MM.1S (cell line): ENCODE data around the gene BNIP3.

Experiments used
- DNase-seq: peaks from one replicate; pipeline ENCODE4 v3.0.0-alpha.2; 2015
- H2AFZ ChIP-seq: fragments of 300-600 bp; sonication (generic); 2 replicates; pipeline ENCODE4 v1.6.0; 2016; ENCODE audit warnings: antibody characterized with exemption, low read length
- H3F3A ChIP-seq: fragments of 300-600 bp; sonication (generic); 2 replicates; pipeline ENCODE4 v1.6.1; 2016; ENCODE audit warnings: mild to moderate bottlenecking, antibody characterized with exemption, low read length, moderate library complexity, mixed read lengths; ENCODE audit not compliant: insufficient read depth
- H3K27ac ChIP-seq: fragments of 300-600 bp; sonication (generic); 2 replicates; pipeline ENCODE4 v1.5.1; 2016; ENCODE audit warnings: mild to moderate bottlenecking, low read length
- H3K27me3 ChIP-seq: fragments of 300-600 bp; sonication (generic); replicated peaks from 2 replicates; pipeline ENCODE4 v1.6.0; 2016; ENCODE audit warnings: low read length; ENCODE audit not compliant: insufficient read depth
- H3K36me3 ChIP-seq: fragments of 300-600 bp; sonication (generic); replicated peaks from 2 replicates; pipeline ENCODE4 v1.6.1; 2016; ENCODE audit warnings: mild to moderate bottlenecking, low read length, mixed read lengths; ENCODE audit not compliant: insufficient read depth
- H3K4me1 ChIP-seq: fragments of 300-600 bp; sonication (generic); 2 replicates; pipeline ENCODE4 v1.6.1; 2016; ENCODE audit warnings: low read length, mixed read lengths
- H3K4me2 ChIP-seq: fragments of 300-600 bp; sonication (generic); 2 replicates; pipeline ENCODE4 v1.6.0; 2016; ENCODE audit warnings: low read depth, low read length
- H3K4me3 ChIP-seq: fragments of 300-600 bp; sonication (generic); 2 replicates; pipeline ENCODE4 v1.5.1; 2016; ENCODE audit warnings: low read length, mixed read lengths
- H3K79me2 ChIP-seq: fragments of 300-600 bp; sonication (generic); 2 replicates; pipeline ENCODE4 v1.6.1; 2016; ENCODE audit warnings: mixed run types, low read length, mixed read lengths
- H3K9ac ChIP-seq: fragments of 300-600 bp; sonication (generic); 2 replicates; pipeline ENCODE4 v1.6.1; 2016; ENCODE audit warnings: low read length, mixed read lengths
- H3K9me2 ChIP-seq: fragments of 300-600 bp; sonication (generic); replicated peaks from 2 replicates; pipeline ENCODE4 v1.6.1; 2016; ENCODE audit warnings: mild to moderate bottlenecking, low read length, mixed read lengths; ENCODE audit not compliant: insufficient read depth
- H3K9me3 ChIP-seq: fragments of 300-600 bp; sonication (generic); replicated peaks from 2 replicates; pipeline ENCODE4 v1.6.1; 2016; ENCODE audit warnings: mild to moderate bottlenecking, low read length, mixed read lengths; ENCODE audit not compliant: insufficient read depth
- H4K20me1 ChIP-seq: fragments of 300-600 bp; sonication (generic); 2 replicates; pipeline ENCODE4 v1.6.1; 2016; ENCODE audit warnings: mild to moderate bottlenecking, low read length, moderate library complexity, mixed read lengths; ENCODE audit not compliant: insufficient read depth
- EZH2 ChIP-seq: fragments of 300-600 bp; sonication (generic); optimal IDR thresholded peaks from 2 replicates; pipeline ENCODE3; 2017; ENCODE audit warnings: low read depth, mild to moderate bottlenecking, antibody characterized with exemption, low read length, mixed read lengths
- EZH2phosphoT487 ChIP-seq: fragments of 300-600 bp; sonication (generic); IDR thresholded peaks from 2 replicates; pipeline ENCODE4 v1.6.1; 2018; ENCODE audit warnings: antibody characterized with exemption, low read length
- TF ChIP-seq, protein P1 (sequence below): fragments of 300-600 bp; sonication (generic); IDR thresholded peaks from 2 replicates; pipeline ENCODE4 v1.5.1; 2016; ENCODE audit warnings: antibody characterized with exemption, low read length, mixed read lengths

Gene BNIP3

DNA sequence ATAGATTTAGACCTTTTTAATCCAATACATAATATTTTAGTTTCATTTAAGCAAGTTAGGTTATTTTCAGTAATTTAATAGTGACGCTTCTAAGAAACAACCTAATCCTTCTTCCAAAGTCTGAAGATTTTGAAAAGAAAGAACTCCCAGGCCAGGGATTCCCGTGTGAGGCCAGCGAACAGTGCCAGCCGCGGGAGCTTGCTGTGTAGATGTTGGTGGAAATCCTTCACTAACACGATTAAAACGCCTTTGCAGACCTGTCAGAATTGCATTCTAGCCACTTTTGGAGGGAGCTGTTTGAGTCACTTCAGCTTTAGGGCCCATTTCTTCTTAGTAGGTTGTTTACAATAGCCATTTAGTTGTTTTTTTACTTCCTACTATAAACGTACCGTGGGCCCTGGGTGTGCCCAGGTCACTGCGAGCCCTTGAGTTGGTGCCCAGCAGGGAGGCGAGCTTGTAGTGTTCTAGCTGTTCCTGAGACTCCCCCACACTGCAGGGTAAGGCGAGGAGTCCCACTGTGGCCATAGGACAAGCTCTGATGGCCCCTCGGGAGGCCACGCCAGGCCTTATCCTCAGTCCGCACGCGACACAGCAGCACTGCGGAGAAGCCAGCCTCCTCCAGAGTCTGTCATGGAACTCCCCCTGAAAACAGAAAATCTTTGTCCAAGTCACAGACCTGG, 48.6 kb downstream of the BNIP3 start:
- DNase-seq, result no peak
- H3K79me2 ChIP-seq, result peaks cover 83% of the 10 kb centered on the region
- TF ChIP-seq, protein P1, sequence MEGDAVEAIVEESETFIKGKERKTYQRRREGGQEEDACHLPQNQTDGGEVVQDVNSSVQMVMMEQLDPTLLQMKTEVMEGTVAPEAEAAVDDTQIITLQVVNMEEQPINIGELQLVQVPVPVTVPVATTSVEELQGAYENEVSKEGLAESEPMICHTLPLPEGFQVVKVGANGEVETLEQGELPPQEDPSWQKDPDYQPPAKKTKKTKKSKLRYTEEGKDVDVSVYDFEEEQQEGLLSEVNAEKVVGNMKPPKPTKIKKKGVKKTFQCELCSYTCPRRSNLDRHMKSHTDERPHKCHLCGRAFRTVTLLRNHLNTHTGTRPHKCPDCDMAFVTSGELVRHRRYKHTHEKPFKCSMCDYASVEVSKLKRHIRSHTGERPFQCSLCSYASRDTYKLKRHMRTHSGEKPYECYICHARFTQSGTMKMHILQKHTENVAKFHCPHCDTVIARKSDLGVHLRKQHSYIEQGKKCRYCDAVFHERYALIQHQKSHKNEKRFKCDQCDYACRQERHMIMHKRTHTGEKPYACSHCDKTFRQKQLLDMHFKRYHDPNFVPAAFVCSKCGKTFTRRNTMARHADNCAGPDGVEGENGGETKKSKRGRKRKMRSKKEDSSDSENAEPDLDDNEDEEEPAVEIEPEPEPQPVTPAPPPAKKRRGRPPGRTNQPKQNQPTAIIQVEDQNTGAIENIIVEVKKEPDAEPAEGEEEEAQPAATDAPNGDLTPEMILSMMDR, result no peak

DNA sequence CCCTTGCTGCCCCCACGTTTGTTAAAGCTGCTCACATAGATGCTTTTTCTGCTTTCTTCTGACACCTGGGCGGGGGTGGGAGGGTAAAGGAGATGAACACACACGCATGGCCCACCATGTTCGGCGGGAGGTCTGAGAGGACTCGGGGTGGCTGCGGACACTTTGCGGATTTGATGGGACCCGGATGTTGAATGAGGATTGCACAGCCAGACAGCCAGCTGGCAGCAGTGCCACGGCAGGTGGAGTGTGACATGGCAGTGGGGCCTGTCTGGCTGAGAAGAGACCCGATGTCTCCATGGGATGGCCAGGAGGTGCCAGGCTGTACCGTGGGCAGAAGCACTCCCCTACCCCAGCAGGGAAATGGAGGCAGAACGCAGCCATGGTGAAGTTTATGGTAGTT, 49.7 kb downstream of the BNIP3 start:
- Histone ChIP-seq H3F3A (no peaks in the 10 kb centered on the region), H3K4me2 (no peak overlapping the region), H3K9me2 (no peaks in the 10 kb centered on the region), H3K4me1 (no peaks in the 10 kb centered on the region), H3K4me3 (no peak overlapping the region), H3K27ac (no peak overlapping the region), H3K79me2 (peaks cover 90% of the 10 kb centered on the region), H3K27me3 (no peaks in the 10 kb centered on the region), H3K9me3 (no peaks in the 10 kb centered on the region), H2AFZ (no peak overlapping the region), H4K20me1 (no peaks in the 10 kb centered on the region), H3K36me3 (peaks cover 9% of the 10 kb centered on the region), H3K9ac (no peak overlapping the region)
- no peak for DNase-seq
- TF ChIP-seq, protein P1, result no peak
- TF ChIP-seq EZH2 (no peak), EZH2phosphoT487 (no peak)

More for the DNA sequence above, 48.6 kb downstream of the BNIP3 start:
- H3K9me2 ChIP-seq, result no peaks in the 10 kb centered on the region
- H3K27ac ChIP-seq, result no peak overlapping the region
- peaks cover 9% of the 10 kb centered on the region for H3K36me3 ChIP-seq
- H3K4me1 ChIP-seq, result no peaks in the 10 kb centered on the region
- no peak overlapping the region for H3K4me3 ChIP-seq
- no peak overlapping the region for H3K4me2 ChIP-seq
- H3K27me3 ChIP-seq, result no peaks in the 10 kb centered on the region
- no peaks in the 10 kb centered on the region for H4K20me1 ChIP-seq
- no peak overlapping the region for H2AFZ ChIP-seq
- no peak overlapping the region for H3K9ac ChIP-seq
- H3K9me3 ChIP-seq, result no peaks in the 10 kb centered on the region
- no peaks in the 10 kb centered on the region for H3F3A ChIP-seq

DNA sequence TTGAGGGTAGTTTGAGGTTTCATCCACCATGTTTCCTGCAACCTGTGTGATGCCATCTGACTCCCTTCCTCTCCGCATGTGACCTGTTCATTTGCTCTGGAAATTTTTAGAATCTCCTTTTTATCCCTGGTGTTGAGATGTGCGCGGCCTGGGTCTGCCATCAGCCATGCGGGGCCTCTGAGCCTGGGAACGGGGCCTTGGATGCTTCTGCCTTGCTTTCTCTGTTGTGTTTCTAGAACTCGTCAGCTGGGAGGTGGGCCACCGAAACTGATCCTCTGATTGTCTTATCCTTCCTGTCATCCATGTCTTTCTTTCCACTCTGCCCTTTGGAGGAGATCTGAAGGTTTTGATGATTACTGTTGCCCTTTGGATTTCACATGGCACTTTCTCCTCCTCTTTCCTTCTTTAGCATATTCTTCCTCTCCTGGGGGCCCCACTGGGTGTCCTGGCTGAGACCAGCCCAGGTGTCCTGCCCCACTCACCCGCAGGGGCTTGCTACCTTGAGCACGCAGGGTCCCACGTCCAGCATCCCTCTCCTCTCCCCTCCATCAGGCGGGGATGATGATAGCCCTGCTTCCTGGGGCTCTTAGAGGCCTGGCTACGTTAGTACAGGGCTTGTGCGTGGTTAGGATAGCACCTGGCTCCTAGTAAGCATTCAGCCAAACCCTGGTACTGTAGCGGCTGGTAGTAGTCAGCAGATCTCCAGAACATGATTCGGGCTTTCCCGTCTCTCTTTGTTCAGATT, 51.0 kb downstream of the BNIP3 start:
- Histone ChIP-seq H3K27me3 (no peaks in the 10 kb centered on the region), H3K36me3 (peaks cover 5% of the 10 kb centered on the region; the same call in 1 of the 2 replicates), H3F3A (no peaks in the 10 kb centered on the region), H4K20me1 (no peaks in the 10 kb centered on the region), H3K9ac (no peak overlapping the region), H3K9me3 (no peaks in the 10 kb centered on the region), H3K4me2 (no peak overlapping the region), H2AFZ (no peak overlapping the region), H3K79me2 (peaks cover 94% of the 10 kb centered on the region), H3K9me2 (no peaks in the 10 kb centered on the region), H3K27ac (no peak overlapping the region), H3K4me1 (no peaks in the 10 kb centered on the region), H3K4me3 (no peak overlapping the region)
- TF ChIP-seq EZH2phosphoT487, result no peak
- TF ChIP-seq, protein P1, result no peak
- TF ChIP-seq EZH2, result no peak
- DNase-seq, result no peak
